BLaER1 treated with 17β-estradiol and CSF1 and Interleukin-3, amounts not matched to agents 10 nM and 100 nM (cell line): ENCODE data around the gene ASPSCR1.

Source experiments
- H3K27ac ChIP-seq, 11 experiments: shearing (Covaris generic); formaldehyde crosslinking; 2 replicates each; pipeline ENCODE4 v1.8.1; 2022
- H3K27me3 ChIP-seq, 11 experiments: shearing (Covaris generic); formaldehyde crosslinking; 2 replicates each; pipeline ENCODE4 v1.8.1; 2022
- H3K36me3 ChIP-seq, 11 experiments: shearing (Covaris generic); formaldehyde crosslinking; 2 replicates each; pipeline ENCODE4 v1.8.1; 2022
- H3K4me1 ChIP-seq, 10 experiments: shearing (Covaris generic); formaldehyde crosslinking; 2 replicates each; pipeline ENCODE4 v1.8.1; 2022
- H3K4me2 ChIP-seq, 11 experiments: shearing (Covaris generic); formaldehyde crosslinking; 2 replicates each; pipeline ENCODE4 v1.8.1; 2022
- H3K4me3 ChIP-seq, 10 experiments: shearing (Covaris generic); formaldehyde crosslinking; 2 replicates each; pipeline ENCODE4 v1.8.1; 2022
- H3K9ac ChIP-seq, 11 experiments: shearing (Covaris generic); formaldehyde crosslinking; 2 replicates each; pipeline ENCODE4 v1.8.1; 2022
- H3K9me3 ChIP-seq, 11 experiments: shearing (Covaris generic); formaldehyde crosslinking; replicated peaks in 1 of 11; 2 replicates each; pipeline ENCODE4 v1.8.1; 2022
- H4K20me1 ChIP-seq, 11 experiments: shearing (Covaris generic); formaldehyde crosslinking; 2 replicates each; pipeline ENCODE4 v1.8.1; 2022
- Cebpa-rat ChIP-seq, 11 experiments: shearing (Covaris generic); IDR thresholded peaks; 2 replicates each; pipeline ENCODE4 v1.8.1; 2022

ASPSCR1 gene

DNA sequence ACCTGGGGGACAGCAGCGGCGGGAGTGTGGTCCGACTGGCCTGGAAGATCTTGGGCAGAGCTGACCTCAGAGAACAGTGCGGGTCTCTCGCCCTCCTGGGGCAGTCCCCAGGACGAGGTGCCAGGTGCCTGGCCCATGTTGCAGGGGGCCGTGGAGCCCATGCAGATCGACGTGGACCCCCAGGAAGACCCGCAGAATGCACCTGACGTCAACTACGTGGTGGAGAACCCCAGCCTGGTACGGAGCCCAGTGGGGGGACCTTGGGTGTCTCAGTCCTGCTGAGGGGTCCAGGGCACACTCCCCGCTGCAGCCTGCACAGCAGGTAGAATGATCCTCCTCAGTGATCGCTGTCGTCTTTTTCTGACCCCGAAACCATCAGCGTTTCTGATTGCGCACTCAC lies 75.7 kb downstream of the ASPSCR1 start:
- peak overlapping the region; percentile 90 to 100 (median 98) for H3K4me2 ChIP-seq
- peaks cover 0 to 72% (median 60%) of the 10 kb centered on the region in 11 experiments; a peak in 20 of 22 replicates for H4K20me1 ChIP-seq
- no peak overlapping the region; a peak in 1 of 22 replicates for H3K27ac ChIP-seq
- H3K4me1 ChIP-seq, result peaks cover 28 to 53% (median 36%) of the 10 kb centered on the region in 10 experiments
- H3K4me3 ChIP-seq, result peak overlapping the region; percentile 94 to 99 (median 97); a peak in 18 of 20 replicates
- H3K9me3 ChIP-seq, result no peaks in the 10 kb centered on the region
- H3K9ac ChIP-seq, result peak overlapping the region; percentile 82 to 94 (median 89); a peak in 21 of 22 replicates
- H3K27me3 ChIP-seq, result no peaks in the 10 kb centered on the region
- peaks cover 47 to 72% (median 68%) of the 10 kb centered on the region in 11 experiments for H3K36me3 ChIP-seq
- TF ChIP-seq Cebpa-rat (IDR thresholded peaks at IDR 0.05), result no peak

GRCh38 chr17:82053556-82054263 lies 76.3 kb downstream of the ASPSCR1 start:
- Histone ChIP-seq H4K20me1 (peaks cover 0 to 78% (median 66%) of the 10 kb centered on the region in 11 experiments; a peak in 20 of 22 replicates), H3K36me3 (peaks cover 53 to 72% (median 68%) of the 10 kb centered on the region in 11 experiments), H3K4me1 (peaks cover 29 to 57% (median 38%) of the 10 kb centered on the region in 10 experiments), H3K9me3 (no peaks in the 10 kb centered on the region), H3K27ac (no peak overlapping the region), H3K9ac (peak overlapping the region; percentile 82 to 94 (median 89); a peak in 18 of 22 replicates), H3K27me3 (no peaks in the 10 kb centered on the region), H3K4me2 (peak overlapping the region; percentile 90 to 100 (median 98); a peak in 21 of 22 replicates), H3K4me3 (peak overlapping the region in 8 of 10 experiments; percentile 9 to 99 (median 96); a peak in 9 of 20 replicates)
- TF ChIP-seq Cebpa-rat (IDR thresholded peaks at IDR 0.05), result no peak

DNA sequence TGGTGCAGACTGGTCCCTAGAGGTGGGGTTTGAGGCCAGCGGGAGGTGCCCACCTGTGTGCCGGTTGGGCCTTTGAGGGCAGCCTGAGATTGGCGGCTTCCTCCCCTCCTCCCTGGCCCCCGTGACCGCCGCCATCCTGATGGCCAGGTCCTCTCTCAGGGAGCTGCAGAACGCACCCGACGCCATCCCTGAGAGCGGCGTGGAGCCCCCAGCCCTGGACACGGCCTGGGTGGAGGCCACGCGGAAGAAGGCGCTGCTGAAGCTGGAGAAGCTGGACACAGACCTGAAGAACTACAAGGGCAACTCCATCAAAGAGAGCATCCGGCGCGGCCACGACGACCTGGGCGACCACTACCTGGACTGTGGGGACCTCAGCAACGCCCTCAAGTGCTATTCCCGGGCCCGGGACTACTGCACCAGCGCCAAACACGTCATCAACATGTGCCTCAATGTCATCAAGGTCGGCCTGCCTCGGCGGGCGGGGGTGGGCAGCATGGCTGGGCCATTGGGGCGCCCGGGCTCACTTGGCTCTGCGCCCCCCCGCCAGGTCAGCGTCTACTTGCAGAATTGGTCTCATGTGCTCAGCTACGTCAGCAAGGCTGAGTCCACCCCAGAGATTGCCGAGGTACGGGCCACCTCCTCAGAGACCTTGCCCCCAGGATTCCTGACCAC lies 77.1 kb downstream of the ASPSCR1 start:
- Histone ChIP-seq H3K4me1 (peaks cover 32 to 65% (median 45%) of the 10 kb centered on the region in 10 experiments), H4K20me1 (peaks cover 0 to 86% (median 74%) of the 10 kb centered on the region in 11 experiments; a peak in 20 of 22 replicates), H3K4me2 (no peak overlapping the region; a peak in 1 of 22 replicates), H3K36me3 (peaks cover 57 to 73% (median 68%) of the 10 kb centered on the region in 11 experiments), H3K9me3 (no peaks in the 10 kb centered on the region), H3K27me3 (no peaks in the 10 kb centered on the region), H3K9ac (peak overlapping the region in 4 of 11 experiments; percentile 5 to 94 (median 56); a peak in 3 of 22 replicates), H3K27ac (no peak overlapping the region), H3K4me3 (no peak overlapping the region; a peak in 1 of 20 replicates)
- TF ChIP-seq Cebpa-rat (IDR thresholded peaks at IDR 0.05), result no peak

DNA sequence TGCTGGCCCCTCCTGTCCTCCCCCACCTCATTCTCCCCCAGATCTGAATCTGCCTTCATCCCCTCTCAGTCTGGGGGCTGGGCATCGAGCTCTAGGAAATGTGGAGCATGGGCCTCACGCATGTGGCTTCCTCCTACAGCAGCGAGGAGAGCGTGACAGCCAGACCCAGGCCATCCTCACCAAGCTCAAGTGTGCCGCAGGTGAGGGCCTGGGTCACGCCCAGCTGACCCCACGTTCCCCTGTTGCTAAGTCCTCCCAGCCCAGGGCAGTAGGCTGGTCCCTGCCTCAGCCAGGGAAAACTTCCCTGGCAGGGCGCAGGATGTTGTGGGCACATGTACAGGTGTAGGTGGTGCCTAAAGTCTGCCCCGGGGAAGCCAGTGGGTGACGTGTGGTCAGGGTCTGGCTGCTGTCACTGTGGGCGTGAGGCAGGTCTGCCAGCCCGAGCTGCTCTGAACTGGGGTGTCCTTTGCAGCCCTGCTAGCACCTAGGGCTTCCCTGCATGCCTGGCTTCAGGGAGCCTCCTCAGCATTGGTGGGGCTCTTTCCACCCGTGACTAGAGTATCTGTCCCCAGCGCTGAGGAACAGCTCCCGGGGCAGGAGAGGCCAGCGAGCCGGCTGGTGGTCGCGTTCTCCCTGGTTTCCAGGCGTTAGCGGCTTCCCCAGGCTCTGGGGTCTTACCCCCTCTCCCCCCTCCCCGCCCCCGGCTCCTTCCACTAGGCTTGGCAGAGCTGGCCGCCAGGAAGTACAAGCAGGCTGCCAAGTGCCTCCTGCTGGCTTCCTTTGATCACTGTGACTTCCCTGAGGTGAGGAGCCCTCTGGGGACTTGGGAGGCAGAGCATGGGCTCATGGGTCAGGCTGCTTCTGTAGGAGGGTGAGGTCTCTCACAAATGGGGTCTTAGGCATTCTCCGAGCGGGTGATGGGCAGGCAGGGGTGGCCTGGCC lies 77.9 kb downstream of the ASPSCR1 start:
- H3K36me3 ChIP-seq, result peaks cover 62 to 73% (median 72%) of the 10 kb centered on the region in 11 experiments
- no peaks in the 10 kb centered on the region for H3K27me3 ChIP-seq
- no peak for TF ChIP-seq Cebpa-rat (IDR thresholded peaks at IDR 0.05)
- no peaks in the 10 kb centered on the region for H3K9me3 ChIP-seq
- H3K4me1 ChIP-seq, result peaks cover 24 to 68% (median 50%) of the 10 kb centered on the region in 10 experiments
- peak overlapping the region in 3 of 11 experiments; percentile 5 to 23 (median 14); a peak in 3 of 22 replicates for H3K9ac ChIP-seq
- 0 out of 22 replicates have a peak overlapping the region, but pooled peaks of 1 of the 11 experiments have one; percentile 1 for H3K4me2 ChIP-seq
- no peak overlapping the region for H3K4me3 ChIP-seq
- H3K27ac ChIP-seq, result no peak overlapping the region
- H4K20me1 ChIP-seq, result peaks cover 0 to 92% (median 82%) of the 10 kb centered on the region in 11 experiments; a peak in 20 of 22 replicates

DNA sequence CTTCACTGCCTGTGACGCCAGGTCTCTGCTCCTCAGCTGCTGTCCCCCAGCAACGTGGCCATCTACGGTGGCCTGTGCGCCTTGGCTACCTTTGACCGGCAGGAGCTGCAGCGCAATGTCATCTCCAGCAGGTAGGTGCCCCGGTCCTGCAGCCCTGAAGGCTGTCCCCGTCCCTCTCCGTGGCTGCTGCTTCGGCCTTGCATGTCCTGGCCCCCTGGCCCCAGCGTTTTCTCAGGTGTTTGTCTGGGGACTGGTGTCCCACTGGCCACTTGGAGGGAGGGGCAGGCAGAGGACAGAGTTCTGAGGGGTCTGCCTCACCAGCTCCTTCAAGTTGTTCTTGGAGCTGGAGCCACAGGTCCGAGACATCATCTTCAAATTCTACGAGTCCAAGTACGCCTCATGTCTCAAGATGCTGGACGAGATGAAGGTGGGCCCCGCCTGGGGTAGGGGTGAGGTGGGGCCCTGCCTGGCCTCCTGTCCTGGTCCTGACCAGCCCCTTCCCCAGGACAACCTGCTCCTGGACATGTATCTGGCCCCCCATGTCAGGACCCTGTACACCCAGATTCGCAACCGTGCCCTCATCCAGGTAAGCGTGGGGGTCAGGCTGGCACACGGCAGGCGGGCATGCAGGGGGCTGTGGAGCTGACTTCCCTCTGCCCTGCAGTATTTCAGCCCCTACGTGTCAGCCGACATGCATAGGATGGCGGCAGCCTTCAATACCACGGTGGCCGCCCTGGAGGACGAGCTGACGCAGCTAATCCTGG lies 78.7 kb downstream of the ASPSCR1 start:
- H3K4me1 ChIP-seq, result peaks cover 17 to 68% (median 47%) of the 10 kb centered on the region in 10 experiments
- H3K27me3 ChIP-seq, result no peaks in the 10 kb centered on the region
- H3K27ac ChIP-seq, result no peak overlapping the region
- H3K4me2 ChIP-seq, result no peak overlapping the region
- H3K9ac ChIP-seq, result no peak overlapping the region
- no peak overlapping the region for H3K4me3 ChIP-seq
- H4K20me1 ChIP-seq, result peaks cover 0 to 93% (median 90%) of the 10 kb centered on the region in 11 experiments; a peak in 20 of 22 replicates
- H3K9me3 ChIP-seq, result no peaks in the 10 kb centered on the region
- peaks cover 70 to 82% (median 80%) of the 10 kb centered on the region in 11 experiments for H3K36me3 ChIP-seq
- TF ChIP-seq Cebpa-rat (IDR thresholded peaks at IDR 0.05), result no peak

GRCh38 chr17:82056729-82057621 lies 79.5 kb downstream of the ASPSCR1 start:
- peak overlapping the region in 4 of 11 experiments; percentile 7 to 14 (median 9); a peak in 2 of 22 replicates for H3K4me2 ChIP-seq
- H3K36me3 ChIP-seq, result peaks cover 76 to 88% (median 86%) of the 10 kb centered on the region in 11 experiments
- peaks cover 17 to 68% (median 47%) of the 10 kb centered on the region in 10 experiments for H3K4me1 ChIP-seq
- peaks cover 0 to 98% (median 95%) of the 10 kb centered on the region in 11 experiments; a peak in 20 of 22 replicates for H4K20me1 ChIP-seq
- TF ChIP-seq Cebpa-rat (IDR thresholded peaks at IDR 0.05), result no peak
- no peak overlapping the region for H3K4me3 ChIP-seq
- H3K27ac ChIP-seq, result no peak overlapping the region
- peak overlapping the region in 4 of 11 experiments; percentile 15 to 41 (median 28); a peak in 5 of 22 replicates for H3K9ac ChIP-seq
- H3K9me3 ChIP-seq, result no peaks in the 10 kb centered on the region
- no peaks in the 10 kb centered on the region for H3K27me3 ChIP-seq
